ENCODE measurements around the gene FAM9C. TPM values are rescaled to one million over a fixed set of nuclear protein-coding genes. Genes with fewer than 3 reads are reported as not detected.

The FAM9C gene
- total RNA-seq, 2 experiments from 2014 or later = not detected

GRCh38 chrX:12993826-12994225, 50.6 kb downstream of the FAM9C start:
- Mint-ChIP-seq H3K4me3 (no peak overlapping the region), H3K36me3 (peaks cover 6% of the 10 kb centered on the region), H3K9me3 (peaks cover 4% of the 10 kb centered on the region), H3K27ac (no peak overlapping the region), H3K27me3 (no peaks in the 10 kb centered on the region), H3K4me1 (peaks cover 49% of the 10 kb centered on the region)
- DNase-seq = no peak

- H3K36me3 Mint-ChIP-seq = peaks cover 6% of the 10 kb centered on the region
- H3K27me3 Mint-ChIP-seq = no peaks in the 10 kb centered on the region
- peaks cover 43% of the 10 kb centered on the region for H3K4me1 Mint-ChIP-seq
- H3K27ac Mint-ChIP-seq = no peak overlapping the region
- no peak overlapping the region for H3K4me3 Mint-ChIP-seq
- no peak for DNase-seq
- peaks cover 4% of the 10 kb centered on the region for H3K9me3 Mint-ChIP-seq
Observed at GRCh38 chrX:12992544-12993118, 51.8 kb downstream of the FAM9C start.

GRCh38 chrX:12991575-12991974, 52.8 kb downstream of the FAM9C start:
- H3K9me3 Mint-ChIP-seq = peaks cover 4% of the 10 kb centered on the region
- H3K36me3 Mint-ChIP-seq = peaks cover 6% of the 10 kb centered on the region
- no peak for DNase-seq
- H3K4me3 Mint-ChIP-seq = no peak overlapping the region
- peaks cover 44% of the 10 kb centered on the region for H3K4me1 Mint-ChIP-seq
- no peak overlapping the region for H3K27ac Mint-ChIP-seq
- H3K27me3 Mint-ChIP-seq = no peaks in the 10 kb centered on the region

GRCh38 chrX:12989461-12989860, 55.0 kb downstream of the FAM9C start:
- Mint-ChIP-seq H3K27ac (no peak overlapping the region), H3K4me3 (no peak overlapping the region), H3K4me1 (peaks cover 57% of the 10 kb centered on the region)

GRCh38 chrX:12988797-12989196, 55.6 kb downstream of the FAM9C start:
- Mint-ChIP-seq H3K4me1 (peaks cover 62% of the 10 kb centered on the region), H3K4me3 (no peak overlapping the region), H3K27me3 (peaks cover 4% of the 10 kb centered on the region), H3K27ac (no peak overlapping the region), H3K36me3 (peaks cover 4% of the 10 kb centered on the region), H3K9me3 (peaks cover 4% of the 10 kb centered on the region)
- DNase-seq = no peak

More at GRCh38 chrX:12989461-12989860, 55.0 kb downstream of the FAM9C start:
- Mint-ChIP-seq H3K36me3 (peaks cover 4% of the 10 kb centered on the region), H3K27me3 (peaks cover 4% of the 10 kb centered on the region), H3K9me3 (peaks cover 4% of the 10 kb centered on the region)
- DNase-seq = no peak

GRCh38 chrX:12987900-12988594, 56.4 kb downstream of the FAM9C start:
- peak overlapping the region; percentile 48 for H3K27ac Mint-ChIP-seq
- DNase-seq = no peak
- H3K9me3 Mint-ChIP-seq = peaks cover 4% of the 10 kb centered on the region

GRCh38 chrX:12987340-12987739, 57.1 kb downstream of the FAM9C start:
- H3K27ac Mint-ChIP-seq = no peak overlapping the region
- H3K36me3 Mint-ChIP-seq = peaks cover 4% of the 10 kb centered on the region
- no peak overlapping the region for H3K4me3 Mint-ChIP-seq
- no peak for DNase-seq
- peaks cover 66% of the 10 kb centered on the region for H3K4me1 Mint-ChIP-seq
- H3K9me3 Mint-ChIP-seq = peaks cover 4% of the 10 kb centered on the region
- peaks cover 4% of the 10 kb centered on the region for H3K27me3 Mint-ChIP-seq

More at GRCh38 chrX:12987900-12988594, 56.4 kb downstream of the FAM9C start:
- H3K36me3 Mint-ChIP-seq = peaks cover 4% of the 10 kb centered on the region
- peaks cover 4% of the 10 kb centered on the region for H3K27me3 Mint-ChIP-seq
- H3K4me3 Mint-ChIP-seq = no peak overlapping the region
- H3K4me1 Mint-ChIP-seq = peaks cover 66% of the 10 kb centered on the region

GRCh38 chrX:12986886-12987285, 57.5 kb downstream of the FAM9C start:
- Mint-ChIP-seq H3K27ac (peak overlapping the region; percentile 99), H3K9me3 (peaks cover 4% of the 10 kb centered on the region), H3K27me3 (peaks cover 4% of the 10 kb centered on the region), H3K4me3 (peak overlapping the region; percentile 43), H3K36me3 (peaks cover 4% of the 10 kb centered on the region), H3K4me1 (peaks cover 66% of the 10 kb centered on the region)
- DNase-seq = no peak

GRCh38 chrX:12986164-12986779, 58.1 kb downstream of the FAM9C start:
- peak overlapping the region; percentile 57 for H3K4me3 Mint-ChIP-seq
- DNase-seq = no peak
- peak overlapping the region; percentile 99 for H3K27ac Mint-ChIP-seq
- peaks cover 65% of the 10 kb centered on the region for H3K4me1 Mint-ChIP-seq
- peaks cover 4% of the 10 kb centered on the region for H3K27me3 Mint-ChIP-seq
- H3K36me3 Mint-ChIP-seq = peaks cover 6% of the 10 kb centered on the region
- H3K9me3 Mint-ChIP-seq = peaks cover 4% of the 10 kb centered on the region

Other genes starting within 250 kb of the FAM9C start
- gene TLR7, start 177.5 kb downstream of the FAM9C start, total RNA-seq = under 1 TPM; 0.21 to 0.28 TPM
- not detected for gene TLR8, start 138.0 kb downstream of the FAM9C start, total RNA-seq
- 1,000 to 10,000 TPM; 3,478 to 3,646 TPM for gene TMSB4X, start 69.5 kb downstream of the FAM9C start, total RNA-seq